T-helper 2 cell treated with Interferon-gamma antibody and Interleukin-4, amounts not matched to agents 5 μg/mL and 100 μg/mL, for 36 hours (primary cell): Measurements from ENCODE around the gene RASEF.

Experiments used
- DNase-seq: peaks from one replicate; pipeline ENCODE4 v3.0.0; 2021; ENCODE audit warnings: low spot score
- H3K27ac Mint-ChIP-seq: one replicate; pipeline ENCODE4 v1.8.0; 2021; ENCODE audit warnings: mild to moderate bottlenecking, mixed read lengths
- H3K27me3 Mint-ChIP-seq: one replicate; pipeline ENCODE4 v1.8.0; 2021; ENCODE audit warnings: low read depth, mixed read lengths
- H3K36me3 Mint-ChIP-seq: one replicate; pipeline ENCODE4 v1.8.0; 2021; ENCODE audit warnings: low read depth, mixed read lengths
- H3K4me1 Mint-ChIP-seq: one replicate; pipeline ENCODE4 v1.8.0; 2021; ENCODE audit warnings: low read depth, mixed read lengths
- H3K4me3 Mint-ChIP-seq: one replicate; pipeline ENCODE4 v1.8.0; 2022; ENCODE audit warnings: mild to moderate bottlenecking, moderate library complexity, mixed read lengths
- H3K9me3 Mint-ChIP-seq: one replicate; pipeline ENCODE4 v1.8.0; 2021; ENCODE audit warnings: mixed read lengths

The RASEF gene

GRCh38 chr9:83036043-83036442 lies 26.9 kb downstream of the RASEF start:
- Mint-ChIP-seq H3K9me3 (no peaks in the 10 kb centered on the region), H3K4me3 (no peak overlapping the region), H3K4me1 (no peaks in the 10 kb centered on the region), H3K36me3 (no peaks in the 10 kb centered on the region), H3K27me3 (no peaks in the 10 kb centered on the region), H3K27ac (no peak overlapping the region)
- DNase-seq, result no peak

GRCh38 chr9:83035143-83035542 lies 27.8 kb downstream of the RASEF start:
- no peak overlapping the region for H3K27ac Mint-ChIP-seq
- H3K4me3 Mint-ChIP-seq, result no peak overlapping the region
- no peak for DNase-seq
- H3K27me3 Mint-ChIP-seq, result no peaks in the 10 kb centered on the region
- no peaks in the 10 kb centered on the region for H3K36me3 Mint-ChIP-seq
- no peaks in the 10 kb centered on the region for H3K4me1 Mint-ChIP-seq
- no peaks in the 10 kb centered on the region for H3K9me3 Mint-ChIP-seq

GRCh38 chr9:83034587-83034986 lies 28.4 kb downstream of the RASEF start:
- H3K27me3 Mint-ChIP-seq, result no peaks in the 10 kb centered on the region
- H3K9me3 Mint-ChIP-seq, result no peaks in the 10 kb centered on the region
- no peaks in the 10 kb centered on the region for H3K36me3 Mint-ChIP-seq
- H3K27ac Mint-ChIP-seq, result no peak overlapping the region
- DNase-seq, result no peak
- no peak overlapping the region for H3K4me3 Mint-ChIP-seq
- H3K4me1 Mint-ChIP-seq, result no peaks in the 10 kb centered on the region

GRCh38 chr9:83034026-83034425 lies 28.9 kb downstream of the RASEF start:
- H3K4me1 Mint-ChIP-seq, result no peaks in the 10 kb centered on the region
- no peak overlapping the region for H3K4me3 Mint-ChIP-seq
- no peak for DNase-seq
- no peaks in the 10 kb centered on the region for H3K27me3 Mint-ChIP-seq
- H3K9me3 Mint-ChIP-seq, result no peaks in the 10 kb centered on the region
- H3K27ac Mint-ChIP-seq, result no peak overlapping the region
- H3K36me3 Mint-ChIP-seq, result no peaks in the 10 kb centered on the region

DNA sequence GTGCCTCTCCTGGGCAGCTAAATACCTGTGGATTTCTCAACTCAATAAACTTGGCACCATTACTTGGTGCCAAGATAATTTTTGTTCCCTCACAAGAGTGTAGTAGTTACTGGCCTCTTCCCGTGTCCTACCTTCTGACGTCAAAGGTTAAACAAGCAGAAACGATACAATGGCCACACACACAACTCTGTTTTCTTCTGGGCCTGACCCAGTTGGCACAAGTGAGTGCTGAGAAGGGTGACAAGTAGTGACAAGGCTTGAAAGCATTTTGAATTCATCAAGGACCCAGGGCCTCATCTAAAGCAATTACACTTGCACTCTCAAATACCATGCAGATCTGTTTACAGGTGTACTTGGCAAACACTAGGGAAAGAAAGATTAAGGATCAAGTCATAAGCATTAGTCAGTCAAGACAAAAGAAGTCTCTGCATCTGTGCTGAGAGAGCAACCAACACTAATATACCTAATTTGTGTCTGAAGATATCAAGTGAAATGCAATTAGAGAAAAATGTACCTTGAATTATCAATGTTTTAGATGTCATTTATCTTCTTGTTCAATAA lies 30.8 kb downstream of the RASEF start:
- Mint-ChIP-seq H3K4me1 (no peaks in the 10 kb centered on the region), H3K27me3 (no peaks in the 10 kb centered on the region), H3K9me3 (no peaks in the 10 kb centered on the region), H3K4me3 (no peak overlapping the region), H3K27ac (no peak overlapping the region), H3K36me3 (no peaks in the 10 kb centered on the region)
- DNase-seq, result no peak

DNA sequence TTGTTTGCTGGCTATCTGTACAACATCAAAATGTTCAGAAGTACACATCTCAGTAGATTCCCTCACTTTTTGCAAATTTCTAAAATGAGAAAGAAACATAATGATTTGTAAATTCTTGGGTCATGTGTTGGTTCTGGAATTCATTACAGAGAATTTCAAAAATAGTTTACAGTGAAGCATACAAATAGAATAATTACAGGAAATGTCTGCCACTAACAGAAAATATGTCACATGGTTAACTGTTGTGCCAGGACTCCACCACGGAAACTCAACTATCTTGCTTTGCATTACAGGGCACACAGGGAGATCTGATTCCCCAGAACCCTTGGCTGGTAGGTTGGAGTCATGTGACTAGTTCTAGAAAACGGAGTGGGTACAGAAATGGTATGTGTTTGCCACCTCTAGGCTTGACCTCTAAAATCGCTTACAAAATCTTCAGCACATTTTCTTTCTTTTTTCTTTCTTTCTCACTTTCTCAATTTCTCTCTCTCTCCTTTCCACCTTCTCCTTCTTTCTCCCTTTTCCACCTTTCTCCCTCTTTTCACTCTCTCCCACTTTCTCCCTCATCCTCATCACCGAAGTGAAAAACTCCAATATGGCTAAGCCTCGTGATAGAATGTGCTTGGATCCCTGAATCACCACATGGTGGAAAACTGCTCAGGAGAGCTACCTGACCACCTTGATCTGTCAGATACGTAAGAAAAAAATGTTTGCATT lies 32.4 kb downstream of the RASEF start:
- DNase-seq, result no peak
- H3K4me1 Mint-ChIP-seq, result no peaks in the 10 kb centered on the region
- no peak overlapping the region for H3K27ac Mint-ChIP-seq
- H3K4me3 Mint-ChIP-seq, result no peak overlapping the region
- no peaks in the 10 kb centered on the region for H3K27me3 Mint-ChIP-seq
- no peaks in the 10 kb centered on the region for H3K36me3 Mint-ChIP-seq
- no peaks in the 10 kb centered on the region for H3K9me3 Mint-ChIP-seq

GRCh38 chr9:83029531-83030137 lies 33.3 kb downstream of the RASEF start:
- Mint-ChIP-seq H3K4me3 (no peak overlapping the region), H3K36me3 (no peaks in the 10 kb centered on the region), H3K9me3 (no peaks in the 10 kb centered on the region)

GRCh38 chr9:83027153-83027891 lies 35.6 kb downstream of the RASEF start:
- no peak for DNase-seq
- Mint-ChIP-seq H3K27ac (no peak overlapping the region), H3K4me3 (no peak overlapping the region), H3K27me3 (no peaks in the 10 kb centered on the region), H3K9me3 (no peaks in the 10 kb centered on the region), H3K4me1 (no peaks in the 10 kb centered on the region), H3K36me3 (no peaks in the 10 kb centered on the region)

More at GRCh38 chr9:83029531-83030137, 33.3 kb downstream of the RASEF start:
- Mint-ChIP-seq H3K27me3 (no peaks in the 10 kb centered on the region), H3K4me1 (no peaks in the 10 kb centered on the region), H3K27ac (no peak overlapping the region)
- DNase-seq, result no peak

- H3K4me1 Mint-ChIP-seq, result no peaks in the 10 kb centered on the region
- H3K4me3 Mint-ChIP-seq, result no peak overlapping the region
- no peaks in the 10 kb centered on the region for H3K27me3 Mint-ChIP-seq
- DNase-seq, result no peak
- no peaks in the 10 kb centered on the region for H3K9me3 Mint-ChIP-seq
- no peaks in the 10 kb centered on the region for H3K36me3 Mint-ChIP-seq
- no peak overlapping the region for H3K27ac Mint-ChIP-seq
Measured at GRCh38 chr9:83024506-83025125, 38.3 kb downstream of the RASEF start.

GRCh38 chr9:83023151-83023550 lies 39.8 kb downstream of the RASEF start:
- Mint-ChIP-seq H3K36me3 (no peaks in the 10 kb centered on the region), H3K4me1 (no peaks in the 10 kb centered on the region), H3K9me3 (no peaks in the 10 kb centered on the region), H3K4me3 (no peak overlapping the region), H3K27ac (no peak overlapping the region), H3K27me3 (no peaks in the 10 kb centered on the region)
- no peak for DNase-seq

DNA sequence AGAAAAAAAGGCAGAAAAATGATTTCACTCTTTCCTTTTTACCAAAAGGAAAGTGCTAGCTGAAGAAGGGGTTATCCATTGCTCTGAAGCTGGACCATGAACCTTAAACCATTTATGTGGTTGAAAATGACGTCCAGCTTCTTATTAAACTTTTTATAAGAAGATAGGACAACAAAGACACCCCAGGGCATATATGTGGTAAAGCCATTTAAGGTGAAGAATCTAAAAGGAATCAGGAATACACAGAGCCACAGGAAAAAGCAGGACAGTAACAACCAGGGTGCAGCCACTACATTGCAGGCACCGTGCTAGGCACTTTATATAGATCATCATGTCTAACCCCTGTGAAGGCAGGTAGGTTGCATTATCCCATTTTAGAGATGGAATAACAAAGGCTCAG lies 42.1 kb downstream of the RASEF start:
- Mint-ChIP-seq H3K27me3 (no peaks in the 10 kb centered on the region), H3K4me3 (no peak overlapping the region), H3K36me3 (no peaks in the 10 kb centered on the region), H3K9me3 (no peaks in the 10 kb centered on the region), H3K27ac (no peak overlapping the region), H3K4me1 (no peaks in the 10 kb centered on the region)
- DNase-seq, result no peak

DNA sequence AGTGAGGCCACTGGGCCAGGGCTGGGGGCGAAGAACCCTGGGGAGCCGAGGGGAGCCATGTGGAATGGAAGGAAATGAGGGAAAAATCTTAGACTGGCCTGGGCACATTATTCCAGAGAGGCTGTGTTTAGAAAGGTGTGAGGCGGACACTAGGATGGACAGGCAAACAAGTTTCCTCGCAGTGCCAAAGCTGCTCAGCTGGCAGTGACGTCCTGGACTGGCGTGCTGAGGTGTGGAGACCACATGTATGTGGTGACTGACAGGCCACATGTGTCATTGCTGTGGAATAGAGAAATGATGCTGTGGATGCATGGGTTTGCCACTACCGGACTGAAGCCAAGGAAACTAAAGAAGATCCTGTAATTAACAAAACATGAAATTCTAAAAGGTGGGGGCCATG lies 42.6 kb downstream of the RASEF start:
- H3K4me1 Mint-ChIP-seq, result no peaks in the 10 kb centered on the region
- H3K36me3 Mint-ChIP-seq, result no peaks in the 10 kb centered on the region
- H3K4me3 Mint-ChIP-seq, result no peak overlapping the region
- no peaks in the 10 kb centered on the region for H3K27me3 Mint-ChIP-seq
- no peak overlapping the region for H3K27ac Mint-ChIP-seq
- no peaks in the 10 kb centered on the region for H3K9me3 Mint-ChIP-seq
- DNase-seq, result no peak

DNA sequence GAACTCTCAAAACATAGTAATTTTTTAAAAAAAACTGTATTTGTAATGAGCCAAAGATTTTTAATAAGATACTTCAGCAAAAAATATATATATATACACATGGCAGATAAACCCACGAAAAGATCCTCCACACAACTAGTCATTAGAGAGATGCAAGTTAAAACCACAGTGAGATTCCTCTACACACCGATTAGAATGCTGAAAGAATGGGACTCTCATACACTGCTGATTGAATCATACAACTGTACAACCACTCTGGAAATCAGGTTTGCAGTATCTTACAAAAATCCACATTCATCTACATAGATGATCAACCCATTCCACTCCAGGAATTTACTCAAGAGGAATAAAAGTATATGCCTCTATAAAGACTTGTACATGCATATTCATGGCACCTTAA lies 43.7 kb downstream of the RASEF start:
- H3K4me3 Mint-ChIP-seq, result no peak overlapping the region
- DNase-seq, result no peak
- H3K27ac Mint-ChIP-seq, result no peak overlapping the region
- no peaks in the 10 kb centered on the region for H3K36me3 Mint-ChIP-seq
- H3K27me3 Mint-ChIP-seq, result no peaks in the 10 kb centered on the region
- H3K9me3 Mint-ChIP-seq, result no peaks in the 10 kb centered on the region
- H3K4me1 Mint-ChIP-seq, result no peaks in the 10 kb centered on the region

DNA sequence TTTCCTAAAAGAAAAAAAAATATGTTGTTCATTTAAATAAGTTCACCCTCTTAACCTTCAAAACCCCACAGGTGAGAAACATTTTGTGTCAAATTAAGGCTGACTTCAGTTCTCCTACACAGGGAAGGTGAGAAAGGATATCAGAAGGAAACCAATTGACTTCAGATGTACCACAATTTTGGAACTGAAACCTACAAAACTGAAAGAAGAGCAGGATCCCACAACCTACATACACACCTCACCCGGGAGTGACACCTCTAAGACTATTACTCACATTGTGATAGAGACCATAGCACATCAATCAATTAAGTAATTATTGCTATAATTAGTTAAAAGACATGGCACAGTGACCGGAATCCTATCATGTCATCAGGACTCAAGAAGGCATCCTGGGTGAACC lies 47.0 kb downstream of the RASEF start:
- Mint-ChIP-seq H3K27me3 (no peaks in the 10 kb centered on the region), H3K36me3 (no peaks in the 10 kb centered on the region), H3K9me3 (no peaks in the 10 kb centered on the region), H3K4me3 (no peak overlapping the region), H3K4me1 (peaks cover 2% of the 10 kb centered on the region), H3K27ac (no peak overlapping the region)
- DNase-seq, result no peak
